ENCODE results near the gene OR51B4. TPM values are rescaled to one million over a fixed set of nuclear protein-coding genes. Genes with fewer than 3 reads are reported as not detected.

The OR51B4 gene
- total and polyA plus RNA-seq, 9 of the 15 experiments (the other 6 are each of a cell fraction or from before 2014, with no cell fraction given): 17.1 to 64.6 (median 39.9) TPM

Other genes starting within 250 kb of the OR51B4 start
Only the 7 nearest of the 21 such genes appear.
- gene HBD, start 67.5 kb downstream of the OR51B4 start, total RNA-seq (2014; rRNA removed): 19.9 and 20.9 TPM in 2 replicates
- 26.9 and 27.6 TPM in 2 replicates for gene HBD, start 67.5 kb downstream of the OR51B4 start, total RNA-seq (2014; rRNA removed; fragmentation: Illumina TruSeq; extraction: Trizol)
- 11.8 and 13.4 TPM in 2 replicates for gene HBD, start 67.5 kb downstream of the OR51B4 start, total RNA-seq (2015; rRNA removed; fragmentation: Illumina TruSeq; extraction: Trizol)
- gene HBD, start 67.5 kb downstream of the OR51B4 start, total RNA-seq (2021): 26.6 and 28.0 TPM in 2 replicates
- gene HBD, start 67.5 kb downstream of the OR51B4 start, polyA plus RNA-seq (2011; rRNA removed): 26.0 and 46.3 TPM in 2 replicates
- gene HBD, start 67.5 kb downstream of the OR51B4 start, polyA plus RNA-seq (2014; fragmentation: Illumina TruSeq; extraction: Trizol): 36.0 and 44.6 TPM in 2 replicates
- gene HBD, start 67.5 kb downstream of the OR51B4 start, polyA plus RNA-seq (2014; fragmentation: Nextera tagmentation; extraction: Ambion mirVana): 100 to 1,000 TPM; 137 to 169 TPM
- gene HBD, start 67.5 kb downstream of the OR51B4 start, polyA plus RNA-seq (2014; rRNA removed): 29.5 and 48.5 TPM in 2 replicates
- gene HBG1, start 52.1 kb downstream of the OR51B4 start, total RNA-seq (2014; rRNA removed): 3,349 and 3,828 TPM in 2 replicates
- 3,691 and 4,785 TPM in 2 replicates for gene HBG1, start 52.1 kb downstream of the OR51B4 start, total RNA-seq (2014; rRNA removed; fragmentation: Illumina TruSeq; extraction: Trizol)
- 1,066 and 1,105 TPM in 2 replicates for gene HBG1, start 52.1 kb downstream of the OR51B4 start, total RNA-seq (2015; rRNA removed; fragmentation: Illumina TruSeq; extraction: Trizol)
- gene HBG1, start 52.1 kb downstream of the OR51B4 start, total RNA-seq (2021): 3,171 and 3,343 TPM in 2 replicates
- gene HBG1, start 52.1 kb downstream of the OR51B4 start, polyA plus RNA-seq (2011; rRNA removed): 10,167 and 10,862 TPM in 2 replicates
- 4,898 and 6,694 TPM in 2 replicates for gene HBG1, start 52.1 kb downstream of the OR51B4 start, polyA plus RNA-seq (2014; fragmentation: Illumina TruSeq; extraction: Trizol)
- gene HBG1, start 52.1 kb downstream of the OR51B4 start, polyA plus RNA-seq (2014; fragmentation: Nextera tagmentation; extraction: Ambion mirVana): over 10,000 TPM; 14,841 to 16,338 TPM
- 5,149 and 5,228 TPM in 2 replicates for gene HBG1, start 52.1 kb downstream of the OR51B4 start, polyA plus RNA-seq (2014; rRNA removed)
- gene HBG2, start 47.2 kb downstream of the OR51B4 start, total RNA-seq (2014; rRNA removed): 4,133 and 5,659 TPM in 2 replicates
- gene HBG2, start 47.2 kb downstream of the OR51B4 start, total RNA-seq (2014; rRNA removed; fragmentation: Illumina TruSeq; extraction: Trizol): 14,495 and 14,520 TPM in 2 replicates
- gene HBG2, start 47.2 kb downstream of the OR51B4 start, total RNA-seq (2015; rRNA removed; fragmentation: Illumina TruSeq; extraction: Trizol): 1,503 and 1,626 TPM in 2 replicates
- gene HBG2, start 47.2 kb downstream of the OR51B4 start, total RNA-seq (2021): 9,242 and 9,746 TPM in 2 replicates
- 14,543 and 18,939 TPM in 2 replicates for gene HBG2, start 47.2 kb downstream of the OR51B4 start, polyA plus RNA-seq (2011; rRNA removed)
- 5,264 and 6,648 TPM in 2 replicates for gene HBG2, start 47.2 kb downstream of the OR51B4 start, polyA plus RNA-seq (2014; fragmentation: Illumina TruSeq; extraction: Trizol)
- gene HBG2, start 47.2 kb downstream of the OR51B4 start, polyA plus RNA-seq (2014; fragmentation: Nextera tagmentation; extraction: Ambion mirVana): over 10,000 TPM; 53,065 to 58,619 TPM
- 10,515 and 11,063 TPM in 2 replicates for gene HBG2, start 47.2 kb downstream of the OR51B4 start, polyA plus RNA-seq (2014; rRNA removed)
- 1,522 and 1,641 TPM in 2 replicates for gene HBE1, start 32.0 kb downstream of the OR51B4 start, total RNA-seq (2014; rRNA removed)
- 1,988 and 2,064 TPM in 2 replicates for gene HBE1, start 32.0 kb downstream of the OR51B4 start, total RNA-seq (2014; rRNA removed; fragmentation: Illumina TruSeq; extraction: Trizol)
- 594 and 612 TPM in 2 replicates for gene HBE1, start 32.0 kb downstream of the OR51B4 start, total RNA-seq (2015; rRNA removed; fragmentation: Illumina TruSeq; extraction: Trizol)
- gene HBE1, start 32.0 kb downstream of the OR51B4 start, total RNA-seq (2021): 1,978 and 2,119 TPM in 2 replicates
- 1,590 and 10,250 TPM in 2 replicates for gene HBE1, start 32.0 kb downstream of the OR51B4 start, polyA plus RNA-seq (2011; rRNA removed)
- gene HBE1, start 32.0 kb downstream of the OR51B4 start, polyA plus RNA-seq (2014; fragmentation: Illumina TruSeq; extraction: Trizol): 2,663 and 2,874 TPM in 2 replicates
- gene HBE1, start 32.0 kb downstream of the OR51B4 start, polyA plus RNA-seq (2014; fragmentation: Nextera tagmentation; extraction: Ambion mirVana): 1,000 to 10,000 TPM; 2,181 to 2,800 TPM
- gene HBE1, start 32.0 kb downstream of the OR51B4 start, polyA plus RNA-seq (2014; rRNA removed): 2,730 and 3,408 TPM in 2 replicates
- 3.4 and 4.0 TPM in 2 replicates for gene OR51B2, start 22.4 kb upstream of the OR51B4 start, total RNA-seq (2014; rRNA removed)
- 6.6 TPM in 2 replicates for gene OR51B2, start 22.4 kb upstream of the OR51B4 start, total RNA-seq (2014; rRNA removed; fragmentation: Illumina TruSeq; extraction: Trizol)
- 5.0 and 5.7 TPM in 2 replicates for gene OR51B2, start 22.4 kb upstream of the OR51B4 start, total RNA-seq (2015; rRNA removed; fragmentation: Illumina TruSeq; extraction: Trizol)
- 3.3 and 4.0 TPM in 2 replicates for gene OR51B2, start 22.4 kb upstream of the OR51B4 start, total RNA-seq (2021)
- gene OR51B2, start 22.4 kb upstream of the OR51B4 start, polyA plus RNA-seq (2011; rRNA removed): 5.7 and 10.5 TPM in 2 replicates
- gene OR51B2, start 22.4 kb upstream of the OR51B4 start, polyA plus RNA-seq (2014; fragmentation: Illumina TruSeq; extraction: Trizol): 3.3 and 3.5 TPM in 2 replicates
- gene OR51B2, start 22.4 kb upstream of the OR51B4 start, polyA plus RNA-seq (2014; fragmentation: Nextera tagmentation; extraction: Ambion mirVana): under 1 TPM; 0.38 to 0.84 TPM
- gene OR51B2, start 22.4 kb upstream of the OR51B4 start, polyA plus RNA-seq (2014; rRNA removed): 2.6 and 2.7 TPM in 2 replicates
- 81.2 and 89.6 TPM in 2 replicates for gene OR51B5, start 41.6 kb upstream of the OR51B4 start, total RNA-seq (2014; rRNA removed)
- gene OR51B5, start 41.6 kb upstream of the OR51B4 start, total RNA-seq (2014; rRNA removed; fragmentation: Illumina TruSeq; extraction: Trizol): 158 and 184 TPM in 2 replicates
- gene OR51B5, start 41.6 kb upstream of the OR51B4 start, total RNA-seq (2015; rRNA removed; fragmentation: Illumina TruSeq; extraction: Trizol): 104 and 109 TPM in 2 replicates
- gene OR51B5, start 41.6 kb upstream of the OR51B4 start, total RNA-seq (2021): 109 and 120 TPM in 2 replicates
- 137 and 216 TPM in 2 replicates for gene OR51B5, start 41.6 kb upstream of the OR51B4 start, polyA plus RNA-seq (2011; rRNA removed)
- 154 and 176 TPM in 2 replicates for gene OR51B5, start 41.6 kb upstream of the OR51B4 start, polyA plus RNA-seq (2014; fragmentation: Illumina TruSeq; extraction: Trizol)
- 10 to 100 TPM; 83.5 to 99.9 TPM for gene OR51B5, start 41.6 kb upstream of the OR51B4 start, polyA plus RNA-seq (2014; fragmentation: Nextera tagmentation; extraction: Ambion mirVana)
- 111 and 113 TPM in 2 replicates for gene OR51B5, start 41.6 kb upstream of the OR51B4 start, polyA plus RNA-seq (2014; rRNA removed)
- not detected in 2 replicates for gene OR51B6, start 49.6 kb upstream of the OR51B4 start, total RNA-seq (2014; rRNA removed)
- gene OR51B6, start 49.6 kb upstream of the OR51B4 start, total RNA-seq (2014; rRNA removed; fragmentation: Illumina TruSeq; extraction: Trizol): not detected in 2 replicates
- not detected in 2 replicates for gene OR51B6, start 49.6 kb upstream of the OR51B4 start, total RNA-seq (2015; rRNA removed; fragmentation: Illumina TruSeq; extraction: Trizol)
- gene OR51B6, start 49.6 kb upstream of the OR51B4 start, total RNA-seq (2021): not detected in 2 replicates
- not detected in 2 replicates for gene OR51B6, start 49.6 kb upstream of the OR51B4 start, polyA plus RNA-seq (2011; rRNA removed)
- not detected in 2 replicates for gene OR51B6, start 49.6 kb upstream of the OR51B4 start, polyA plus RNA-seq (2014; fragmentation: Illumina TruSeq; extraction: Trizol)
- under 1 TPM; 0.06 to 0.97 TPM for gene OR51B6, start 49.6 kb upstream of the OR51B4 start, polyA plus RNA-seq (2014; fragmentation: Nextera tagmentation; extraction: Ambion mirVana)
- gene OR51B6, start 49.6 kb upstream of the OR51B4 start, polyA plus RNA-seq (2014; rRNA removed): not detected in 2 replicates